ENCODE measurements around the gene PLPPR3. TPM values are rescaled to one million over a fixed set of nuclear protein-coding genes. Genes with fewer than 3 reads are reported as not detected.
"Not testable (repeated sequence)": the region's sequence is repeated elsewhere in the genome, so short reads cannot be mapped to it uniquely, and the experiment has no call there.

PLPPR3 gene
- polyA plus RNA-seq, 1 donor from 2014 or later: 239 TPM

DNA sequence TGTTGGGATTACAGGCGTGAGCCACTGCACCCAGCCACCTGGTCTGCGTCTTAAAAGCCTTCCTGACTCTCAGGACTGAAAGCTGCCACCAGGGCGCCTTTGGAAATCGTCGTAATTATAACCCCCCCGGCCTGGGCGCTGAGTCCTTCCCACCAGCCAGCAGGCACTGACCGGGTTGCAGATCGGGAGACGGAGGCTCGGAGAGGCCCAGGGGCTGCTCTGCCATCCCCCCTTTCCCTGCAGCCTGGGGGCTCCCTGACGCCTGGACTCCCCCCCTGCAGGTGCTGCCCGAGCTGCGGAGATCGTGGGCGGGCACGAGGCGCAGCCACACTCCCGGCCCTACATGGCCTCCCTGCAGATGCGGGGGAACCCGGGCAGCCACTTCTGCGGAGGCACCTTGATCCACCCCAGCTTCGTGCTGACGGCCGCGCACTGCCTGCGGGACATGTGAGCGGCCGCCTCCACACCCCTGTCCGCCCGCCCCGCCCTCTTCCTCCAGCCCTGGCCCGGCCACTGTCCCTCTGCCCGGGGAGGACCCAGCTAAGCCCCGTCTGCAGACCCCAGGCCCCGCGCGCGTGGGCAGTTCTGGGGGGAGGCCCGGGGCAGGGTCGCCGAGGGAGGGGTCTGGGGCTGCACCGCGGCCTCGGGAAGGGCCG, 21.6 kb upstream of the PLPPR3 start:
- H2AFZ ChIP-seq (ENCODE audit: low read depth, low read length): no peak overlapping the region
- TF ChIP-seq SMC3 (conservative IDR thresholded peaks at IDR 0.05; ENCODE audit: poor library complexity) (no peak), REST (IDR thresholded peaks at IDR 0.05; ENCODE audit: borderline replicate concordance) (no peak), TAF1 (IDR thresholded peaks at IDR 0.05; ENCODE audit: low read depth) (no peak), MXI1 (conservative IDR thresholded peaks at IDR 0.05; ENCODE audit: poor library complexity, severe bottlenecking) (no peak), POLR2AphosphoS5 (IDR thresholded peaks at IDR 0.05) (no peak), EZH2 (IDR thresholded peaks at IDR 0.05; ENCODE audit: borderline replicate concordance, insufficient read depth, low read length, poor library complexity, severe bottlenecking) (no peak), CTCF (IDR thresholded peaks at IDR 0.05; ENCODE audit: poor library complexity, severe bottlenecking) (no peak), RAD21 (conservative IDR thresholded peaks at IDR 0.05) (no peak), EP300 (conservative IDR thresholded peaks at IDR 0.05; ENCODE audit: poor library complexity, severe bottlenecking) (no peak)

DNA sequence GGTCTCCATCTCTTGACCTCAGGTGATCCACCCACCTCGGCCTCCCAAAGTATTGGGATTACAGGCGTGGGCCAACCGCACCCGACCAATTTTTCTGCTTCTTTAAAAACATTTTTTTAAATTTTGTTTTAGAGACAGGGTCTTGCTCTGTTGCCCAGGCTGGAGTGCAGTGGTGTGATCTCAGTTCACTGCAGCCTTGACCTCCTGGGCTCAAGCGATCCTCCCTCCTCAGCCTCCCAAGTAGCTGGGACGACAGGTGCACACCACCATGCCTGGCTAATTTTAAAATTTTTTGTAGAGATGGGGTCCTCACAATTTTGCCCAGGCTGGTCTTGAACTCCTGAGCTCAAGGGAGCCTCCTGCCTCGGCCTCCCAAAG, 21.0 kb upstream of the PLPPR3 start:
- H3K9ac ChIP-seq (ENCODE audit: low read length); H4K20me1 ChIP-seq (ENCODE audit: insufficient read depth); H3F3A ChIP-seq (ENCODE audit: insufficient read depth, low read length, poor library complexity, severe bottlenecking); H3K27ac ChIP-seq (ENCODE audit: low read length); H3K36me3 ChIP-seq (ENCODE audit: insufficient read depth, low read length); H3K4me2 ChIP-seq (ENCODE audit: low read length); H3K9me2 ChIP-seq (ENCODE audit: insufficient read depth, low read length); H3K9me3 ChIP-seq (ENCODE audit: low read length); H3K4me3 ChIP-seq (ENCODE audit: low read length); H2AFZ ChIP-seq (ENCODE audit: low read depth, low read length); H3K79me2 ChIP-seq (replicated peaks; ENCODE audit: insufficient read depth, low read length): not testable (repeated sequence)
- H3K27me3 ChIP-seq (ENCODE audit: insufficient read depth, low read depth, low read length): peaks cover 15% of the 10 kb centered on the region

More for the DNA sequence above, 21.6 kb upstream of the PLPPR3 start:
- Histone ChIP-seq H3K4me2 (ENCODE audit: low read length) (no peak overlapping the region), H3F3A (ENCODE audit: insufficient read depth, low read length, poor library complexity, severe bottlenecking) (no peaks in the 10 kb centered on the region), H3K27ac (ENCODE audit: low read length) (no peak overlapping the region), H3K9ac (ENCODE audit: low read length) (peak overlapping the region; percentile 20), H3K36me3 (ENCODE audit: insufficient read depth, low read length) (no peaks in the 10 kb centered on the region), H3K4me3 (ENCODE audit: low read length) (peak overlapping the region; percentile 38), H3K9me2 (ENCODE audit: insufficient read depth, low read length) (no peaks in the 10 kb centered on the region), H4K20me1 (ENCODE audit: insufficient read depth) (no peaks in the 10 kb centered on the region), H3K27me3 (ENCODE audit: insufficient read depth, low read depth, low read length) (peaks cover 15% of the 10 kb centered on the region), H3K9me3 (ENCODE audit: low read length) (no peaks in the 10 kb centered on the region), H3K79me2 (replicated peaks; ENCODE audit: insufficient read depth, low read length) (no peaks in the 10 kb centered on the region)
